LoVo (cell line): Measurements from ENCODE around the gene ZMAT2.
"Not testable (repeated sequence)": the region's sequence is repeated elsewhere in the genome, so short reads cannot be mapped to it uniquely, and the experiment has no call there.

Experiments used
- DNase-seq: peaks from one replicate; pipeline ENCODE4 v3.0.0-alpha.2; 2016; ENCODE audit warnings: low spot score

Gene ZMAT2

GRCh38 chr5:140708787-140709186 is 8.5 kb downstream of the ZMAT2 start:
- not testable (repeated sequence) for DNase-seq

- peak; percentile 96 for DNase-seq
These were observed 10.8 kb downstream of the ZMAT2 start for GRCh38 chr5:140710899-140711552.

- DNase-seq: no peak
These were observed 11.5 kb downstream of the ZMAT2 start for GRCh38 chr5:140711794-140712193.

GRCh38 chr5:140713562-140714094 is 13.4 kb downstream of the ZMAT2 start:
- DNase-seq: no peak

- DNase-seq: not testable (repeated sequence)
These were observed 16.0 kb downstream of the ZMAT2 start for GRCh38 chr5:140716238-140716637.

GRCh38 chr5:140718266-140718592 is 18.0 kb downstream of the ZMAT2 start:
- DNase-seq: no peak

- DNase-seq: not testable (repeated sequence)
These were observed 20.5 kb downstream of the ZMAT2 start for GRCh38 chr5:140720738-140721137.

GRCh38 chr5:140721395-140721794 is 21.1 kb downstream of the ZMAT2 start:
- not testable (repeated sequence) for DNase-seq

GRCh38 chr5:140725799-140726471 is 25.7 kb downstream of the ZMAT2 start:
- peak; percentile 86 for DNase-seq

- no peak for DNase-seq
These were observed 32.9 kb downstream of the ZMAT2 start for GRCh38 chr5:140733098-140733497.

- DNase-seq: no peak
These were observed 34.1 kb downstream of the ZMAT2 start for GRCh38 chr5:140734354-140734753.

GRCh38 chr5:140737486-140737885 is 37.2 kb downstream of the ZMAT2 start:
- no peak for DNase-seq

GRCh38 chr5:140741967-140742366 is 41.7 kb downstream of the ZMAT2 start:
- DNase-seq: no peak

- DNase-seq: no peak
These were observed 53.3 kb downstream of the ZMAT2 start for GRCh38 chr5:140753561-140753960.
